Measurements from ENCODE around the gene ITPR1. TPM values are rescaled to one million over a fixed set of nuclear protein-coding genes. Genes with fewer than 3 reads are reported as not detected.
"Not testable (repeated sequence)": the region's sequence is repeated elsewhere in the genome, so short reads cannot be mapped to it uniquely, and the experiment has no call there.

The ITPR1 gene
- total RNA-seq, 1 donor from 2014 or later = 16.3 TPM

GRCh38 chr3:4591669-4592068 lies 98.5 kb downstream of the ITPR1 start:
- no peak for TF ChIP-seq CTCF (IDR thresholded peaks at IDR 0.05; ENCODE audit: insufficient read depth, low read length, severe bottlenecking)
- no peak for FAIRE-seq
- Histone ChIP-seq H3K36me3 (ENCODE audit: control insufficient read depth, insufficient read depth, low read length) (no peaks in the 10 kb centered on the region), H3K4me3 (ENCODE audit: low read depth, low read length) (no peak overlapping the region), H3K27me3 (ENCODE audit: control insufficient read depth, insufficient read depth, low read length) (no peaks in the 10 kb centered on the region)
- no peak for DNase-seq (ENCODE audit: low read depth)

- TF ChIP-seq CTCF (IDR thresholded peaks at IDR 0.05; ENCODE audit: insufficient read depth, low read length, severe bottlenecking) = no peak
- no peak for FAIRE-seq
Observed at GRCh38 chr3:4593014-4593413, 99.9 kb downstream of the ITPR1 start.

GRCh38 chr3:4595710-4596113 lies 102.6 kb downstream of the ITPR1 start:
- Histone ChIP-seq H3K36me3 (ENCODE audit: control insufficient read depth, insufficient read depth, low read length) (no peaks in the 10 kb centered on the region), H3K27me3 (ENCODE audit: control insufficient read depth, insufficient read depth, low read length) (no peaks in the 10 kb centered on the region), H3K4me3 (ENCODE audit: low read depth, low read length) (no peak overlapping the region)
- TF ChIP-seq CTCF (IDR thresholded peaks at IDR 0.05; ENCODE audit: insufficient read depth, low read length, severe bottlenecking) = no peak
- DNase-seq (ENCODE audit: low read depth) (no peak), FAIRE-seq (no peak)

More at GRCh38 chr3:4593014-4593413, 99.9 kb downstream of the ITPR1 start:
- no peak overlapping the region for H3K4me3 ChIP-seq (ENCODE audit: low read depth, low read length)
- H3K36me3 ChIP-seq (ENCODE audit: control insufficient read depth, insufficient read depth, low read length) = no peaks in the 10 kb centered on the region
- DNase-seq (ENCODE audit: low read depth) = no peak
- H3K27me3 ChIP-seq (ENCODE audit: control insufficient read depth, insufficient read depth, low read length) = no peaks in the 10 kb centered on the region

GRCh38 chr3:4596612-4597011 lies 103.5 kb downstream of the ITPR1 start:
- FAIRE-seq (no peak), DNase-seq (ENCODE audit: low read depth) (no peak)
- Histone ChIP-seq H3K4me3 (ENCODE audit: low read depth, low read length) (no peak overlapping the region), H3K27me3 (ENCODE audit: control insufficient read depth, insufficient read depth, low read length) (no peaks in the 10 kb centered on the region), H3K36me3 (ENCODE audit: control insufficient read depth, insufficient read depth, low read length) (no peaks in the 10 kb centered on the region)
- no peak for TF ChIP-seq CTCF (IDR thresholded peaks at IDR 0.05; ENCODE audit: insufficient read depth, low read length, severe bottlenecking)

- Histone ChIP-seq H3K36me3 (ENCODE audit: control insufficient read depth, insufficient read depth, low read length) (no peaks in the 10 kb centered on the region), H3K4me3 (ENCODE audit: low read depth, low read length) (no peak overlapping the region), H3K27me3 (ENCODE audit: control insufficient read depth, insufficient read depth, low read length) (no peaks in the 10 kb centered on the region)
- DNase-seq (ENCODE audit: low read depth) (no peak), FAIRE-seq (no peak)
- TF ChIP-seq CTCF (IDR thresholded peaks at IDR 0.05; ENCODE audit: insufficient read depth, low read length, severe bottlenecking) = no peak
Observed at GRCh38 chr3:4597208-4597985, 104.2 kb downstream of the ITPR1 start.

- H3K4me3 ChIP-seq (ENCODE audit: low read depth, low read length); H3K27me3 ChIP-seq (ENCODE audit: control insufficient read depth, insufficient read depth, low read length); H3K36me3 ChIP-seq (ENCODE audit: control insufficient read depth, insufficient read depth, low read length); DNase-seq (ENCODE audit: low read depth); FAIRE-seq: not testable (repeated sequence)
Observed at GRCh38 chr3:4598232-4598631, 105.1 kb downstream of the ITPR1 start.

Data from bronchial epithelial cell (primary cell).